ENCODE data around the gene ADARB2. TPM values are rescaled to one million over a fixed set of nuclear protein-coding genes. Genes with fewer than 3 reads are reported as not detected.
"Not testable (repeated sequence)": the region's sequence is repeated elsewhere in the genome, so short reads cannot be mapped to it uniquely, and the experiment has no call there.

The ADARB2 gene
- total and polyA plus RNA-seq, 4 donors = 0.55 to 0.70 (median 0.59) TPM; not detected in 1

DNA sequence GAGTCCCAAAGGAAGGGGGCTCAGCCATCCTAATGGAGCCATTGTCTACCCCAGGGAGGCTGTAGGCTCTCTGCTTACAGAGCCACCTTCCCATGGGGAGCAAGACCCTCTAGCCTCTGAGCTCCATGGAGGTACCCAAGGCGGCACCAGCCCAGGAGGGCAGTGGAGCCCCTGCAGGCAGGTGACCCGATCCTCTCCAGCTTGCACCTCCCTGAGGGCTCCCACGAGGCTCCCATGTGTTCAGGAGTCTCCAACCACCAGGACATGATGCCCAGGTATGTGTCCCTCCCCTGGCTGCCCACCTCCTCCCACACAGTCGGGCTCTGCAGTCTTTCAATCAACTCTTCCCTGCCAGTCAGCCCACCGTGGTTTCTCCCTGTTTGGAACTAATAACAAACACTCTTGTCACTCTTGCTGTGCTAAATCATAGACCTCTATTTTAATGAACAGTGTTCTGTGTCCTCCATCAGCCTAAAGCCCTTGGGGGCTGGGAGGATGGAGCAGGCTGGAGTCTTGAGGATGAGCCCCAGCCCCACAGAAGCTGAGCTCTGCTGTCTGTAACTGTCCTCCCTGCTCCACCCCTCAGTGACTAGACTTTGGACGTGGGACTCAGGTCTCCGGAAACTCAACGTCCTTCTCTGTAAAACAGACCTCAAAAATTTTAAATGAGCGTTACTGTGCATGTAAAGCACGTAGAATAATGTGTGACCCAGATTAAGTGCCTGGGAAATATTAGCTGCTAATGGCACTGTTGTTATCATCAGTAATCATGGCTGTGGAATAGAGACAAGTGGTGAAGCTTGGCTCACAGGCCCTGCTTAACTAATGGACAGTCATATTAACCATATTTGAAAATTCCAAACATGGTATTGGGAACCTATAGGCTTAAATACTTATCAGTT, 382.3 kb downstream of the ADARB2 start:
- no peaks in the 10 kb centered on the region for H3K36me3 ChIP-seq (ENCODE audit: control insufficient read depth in 4 of 4, insufficient read depth in 3 of 4, low read depth in 1 of 4, low read length in 3 of 4)
- TF ChIP-seq NR2F2 (IDR thresholded peaks at IDR 0.05) (no peak), SP1 (IDR thresholded peaks at IDR 0.05) (no peak), HNF4A (conservative IDR thresholded peaks at IDR 0.05) (no peak), FOXA1 (IDR thresholded peaks at IDR 0.05) (no peak), EGR1 (IDR thresholded peaks at IDR 0.05; ENCODE audit: low read depth in 2 of 2) (no peak)
- TF ChIP-seq, protein P1, sequence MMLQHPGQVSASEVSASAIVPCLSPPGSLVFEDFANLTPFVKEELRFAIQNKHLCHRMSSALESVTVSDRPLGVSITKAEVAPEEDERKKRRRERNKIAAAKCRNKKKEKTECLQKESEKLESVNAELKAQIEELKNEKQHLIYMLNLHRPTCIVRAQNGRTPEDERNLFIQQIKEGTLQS (IDR thresholded peaks at IDR 0.05) = no peak
- TF ChIP-seq, protein P2, sequence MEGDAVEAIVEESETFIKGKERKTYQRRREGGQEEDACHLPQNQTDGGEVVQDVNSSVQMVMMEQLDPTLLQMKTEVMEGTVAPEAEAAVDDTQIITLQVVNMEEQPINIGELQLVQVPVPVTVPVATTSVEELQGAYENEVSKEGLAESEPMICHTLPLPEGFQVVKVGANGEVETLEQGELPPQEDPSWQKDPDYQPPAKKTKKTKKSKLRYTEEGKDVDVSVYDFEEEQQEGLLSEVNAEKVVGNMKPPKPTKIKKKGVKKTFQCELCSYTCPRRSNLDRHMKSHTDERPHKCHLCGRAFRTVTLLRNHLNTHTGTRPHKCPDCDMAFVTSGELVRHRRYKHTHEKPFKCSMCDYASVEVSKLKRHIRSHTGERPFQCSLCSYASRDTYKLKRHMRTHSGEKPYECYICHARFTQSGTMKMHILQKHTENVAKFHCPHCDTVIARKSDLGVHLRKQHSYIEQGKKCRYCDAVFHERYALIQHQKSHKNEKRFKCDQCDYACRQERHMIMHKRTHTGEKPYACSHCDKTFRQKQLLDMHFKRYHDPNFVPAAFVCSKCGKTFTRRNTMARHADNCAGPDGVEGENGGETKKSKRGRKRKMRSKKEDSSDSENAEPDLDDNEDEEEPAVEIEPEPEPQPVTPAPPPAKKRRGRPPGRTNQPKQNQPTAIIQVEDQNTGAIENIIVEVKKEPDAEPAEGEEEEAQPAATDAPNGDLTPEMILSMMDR (IDR thresholded peaks at IDR 0.05; ENCODE audit: low read depth, low read length, missing input control) = no peak
- TF ChIP-seq, protein P3, sequence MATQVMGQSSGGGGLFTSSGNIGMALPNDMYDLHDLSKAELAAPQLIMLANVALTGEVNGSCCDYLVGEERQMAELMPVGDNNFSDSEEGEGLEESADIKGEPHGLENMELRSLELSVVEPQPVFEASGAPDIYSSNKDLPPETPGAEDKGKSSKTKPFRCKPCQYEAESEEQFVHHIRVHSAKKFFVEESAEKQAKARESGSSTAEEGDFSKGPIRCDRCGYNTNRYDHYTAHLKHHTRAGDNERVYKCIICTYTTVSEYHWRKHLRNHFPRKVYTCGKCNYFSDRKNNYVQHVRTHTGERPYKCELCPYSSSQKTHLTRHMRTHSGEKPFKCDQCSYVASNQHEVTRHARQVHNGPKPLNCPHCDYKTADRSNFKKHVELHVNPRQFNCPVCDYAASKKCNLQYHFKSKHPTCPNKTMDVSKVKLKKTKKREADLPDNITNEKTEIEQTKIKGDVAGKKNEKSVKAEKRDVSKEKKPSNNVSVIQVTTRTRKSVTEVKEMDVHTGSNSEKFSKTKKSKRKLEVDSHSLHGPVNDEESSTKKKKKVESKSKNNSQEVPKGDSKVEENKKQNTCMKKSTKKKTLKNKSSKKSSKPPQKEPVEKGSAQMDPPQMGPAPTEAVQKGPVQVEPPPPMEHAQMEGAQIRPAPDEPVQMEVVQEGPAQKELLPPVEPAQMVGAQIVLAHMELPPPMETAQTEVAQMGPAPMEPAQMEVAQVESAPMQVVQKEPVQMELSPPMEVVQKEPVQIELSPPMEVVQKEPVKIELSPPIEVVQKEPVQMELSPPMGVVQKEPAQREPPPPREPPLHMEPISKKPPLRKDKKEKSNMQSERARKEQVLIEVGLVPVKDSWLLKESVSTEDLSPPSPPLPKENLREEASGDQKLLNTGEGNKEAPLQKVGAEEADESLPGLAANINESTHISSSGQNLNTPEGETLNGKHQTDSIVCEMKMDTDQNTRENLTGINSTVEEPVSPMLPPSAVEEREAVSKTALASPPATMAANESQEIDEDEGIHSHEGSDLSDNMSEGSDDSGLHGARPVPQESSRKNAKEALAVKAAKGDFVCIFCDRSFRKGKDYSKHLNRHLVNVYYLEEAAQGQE (IDR thresholded peaks at IDR 0.05) = no peak
- H3K27ac ChIP-seq (ENCODE audit: low read depth in 1 of 2, low read length in 2 of 2) = no peak overlapping the region
- no peaks in the 10 kb centered on the region for H3K9me3 ChIP-seq (ENCODE audit: control insufficient read depth in 4 of 4, low read length in 3 of 4)
- no peak overlapping the region for H3K9ac ChIP-seq (ENCODE audit: low read depth in 1 of 2, low read length in 2 of 2)
- 56% methylated on average over 10 of the region's 10 CpGs for WGBS
- no peak for DNase-seq (ENCODE audit: low spot score)
- no peaks in the 10 kb centered on the region for H3K4me1 ChIP-seq (ENCODE audit: control insufficient read depth in 4 of 4, insufficient read depth in 4 of 4, low read length in 3 of 4)
- H3K27me3 ChIP-seq (ENCODE audit: control insufficient read depth in 4 of 4, insufficient read depth in 4 of 4, low read length in 3 of 4) = no peaks in the 10 kb centered on the region
- H3K4me3 ChIP-seq (ENCODE audit: low read depth in 1 of 3, low read length in 3 of 3) = no peak overlapping the region

DNA sequence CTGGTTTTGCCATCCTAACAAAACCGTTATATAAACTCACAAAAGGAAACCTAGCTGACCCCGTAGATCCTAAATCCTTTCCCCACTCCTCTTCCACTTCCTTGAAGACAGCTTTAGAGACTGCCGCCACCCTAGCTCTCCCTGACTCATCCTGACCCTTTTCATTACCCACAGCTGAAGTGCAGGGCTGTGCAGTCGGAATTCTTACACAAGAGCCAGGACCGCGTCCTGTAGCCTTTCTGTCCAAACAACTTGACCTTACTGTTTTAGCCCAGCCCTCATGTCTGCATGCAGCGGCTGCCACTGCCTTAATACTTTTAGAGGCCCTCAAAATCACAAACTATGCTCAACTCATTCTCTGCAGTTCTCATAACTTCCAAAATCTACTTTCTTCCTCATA, 385.0 kb downstream of the ADARB2 start:
- not testable (repeated sequence) for DNase-seq (ENCODE audit: low spot score); H3K36me3 ChIP-seq (ENCODE audit: control insufficient read depth in 4 of 4, insufficient read depth in 3 of 4, low read depth in 1 of 4, low read length in 3 of 4); H3K27me3 ChIP-seq (ENCODE audit: control insufficient read depth in 4 of 4, insufficient read depth in 4 of 4, low read length in 3 of 4); H3K27ac ChIP-seq (ENCODE audit: low read depth in 1 of 2, low read length in 2 of 2); H3K4me1 ChIP-seq (ENCODE audit: control insufficient read depth in 4 of 4, insufficient read depth in 4 of 4, low read length in 3 of 4); H3K9ac ChIP-seq (ENCODE audit: low read depth in 1 of 2, low read length in 2 of 2); H3K9me3 ChIP-seq (ENCODE audit: control insufficient read depth in 4 of 4, low read length in 3 of 4); H3K4me3 ChIP-seq (ENCODE audit: low read depth in 1 of 3, low read length in 3 of 3)
- 81% methylated on average over 7 of the region's 7 CpGs for WGBS

DNA sequence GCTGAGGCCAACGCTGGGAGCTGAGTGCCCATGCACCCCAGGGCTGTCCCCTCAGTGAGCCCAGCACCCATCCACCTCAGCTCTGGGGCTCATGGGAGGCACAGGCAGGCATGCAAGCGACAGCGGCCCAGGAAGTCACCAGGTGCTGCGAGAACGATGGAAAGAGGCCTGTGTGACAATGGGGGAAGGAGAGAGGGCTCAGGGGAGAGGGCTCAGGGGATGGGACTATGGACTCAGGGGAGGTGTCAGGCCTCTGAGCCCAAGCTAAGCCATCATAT, 388.6 kb downstream of the ADARB2 start:
- WGBS = 75% methylated on average over 5 of the region's 5 CpGs
- Histone ChIP-seq H3K27me3 (ENCODE audit: control insufficient read depth in 4 of 4, insufficient read depth in 4 of 4, low read length in 3 of 4) (no peaks in the 10 kb centered on the region), H3K4me3 (ENCODE audit: low read depth in 1 of 3, low read length in 3 of 3) (no peak overlapping the region), H3K36me3 (ENCODE audit: control insufficient read depth in 4 of 4, insufficient read depth in 3 of 4, low read depth in 1 of 4, low read length in 3 of 4) (no peaks in the 10 kb centered on the region), H3K4me1 (ENCODE audit: control insufficient read depth in 4 of 4, insufficient read depth in 4 of 4, low read length in 3 of 4) (no peaks in the 10 kb centered on the region), H3K27ac (ENCODE audit: low read depth in 1 of 2, low read length in 2 of 2) (no peak overlapping the region), H3K9me3 (ENCODE audit: control insufficient read depth in 4 of 4, low read length in 3 of 4) (no peaks in the 10 kb centered on the region), H3K9ac (ENCODE audit: low read depth in 1 of 2, low read length in 2 of 2) (no peak overlapping the region)
- no peak for DNase-seq (ENCODE audit: low spot score)
- TF ChIP-seq RXRA (IDR thresholded peaks at IDR 0.05) = no peak
- no peak for TF ChIP-seq HNF4A (conservative IDR thresholded peaks at IDR 0.05)
- no peak for TF ChIP-seq FOXA2 (IDR thresholded peaks at IDR 0.05)
- TF ChIP-seq, protein P4, sequence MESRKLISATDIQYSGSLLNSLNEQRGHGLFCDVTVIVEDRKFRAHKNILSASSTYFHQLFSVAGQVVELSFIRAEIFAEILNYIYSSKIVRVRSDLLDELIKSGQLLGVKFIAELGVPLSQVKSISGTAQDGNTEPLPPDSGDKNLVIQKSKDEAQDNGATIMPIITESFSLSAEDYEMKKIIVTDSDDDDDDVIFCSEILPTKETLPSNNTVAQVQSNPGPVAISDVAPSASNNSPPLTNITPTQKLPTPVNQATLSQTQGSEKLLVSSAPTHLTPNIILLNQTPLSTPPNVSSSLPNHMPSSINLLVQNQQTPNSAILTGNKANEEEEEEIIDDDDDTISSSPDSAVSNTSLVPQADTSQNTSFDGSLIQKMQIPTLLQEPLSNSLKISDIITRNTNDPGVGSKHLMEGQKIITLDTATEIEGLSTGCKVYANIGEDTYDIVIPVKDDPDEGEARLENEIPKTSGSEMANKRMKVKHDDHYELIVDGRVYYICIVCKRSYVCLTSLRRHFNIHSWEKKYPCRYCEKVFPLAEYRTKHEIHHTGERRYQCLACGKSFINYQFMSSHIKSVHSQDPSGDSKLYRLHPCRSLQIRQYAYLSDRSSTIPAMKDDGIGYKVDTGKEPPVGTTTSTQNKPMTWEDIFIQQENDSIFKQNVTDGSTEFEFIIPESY (IDR thresholded peaks at IDR 0.05) = no peak
- TF ChIP-seq, protein P5, sequence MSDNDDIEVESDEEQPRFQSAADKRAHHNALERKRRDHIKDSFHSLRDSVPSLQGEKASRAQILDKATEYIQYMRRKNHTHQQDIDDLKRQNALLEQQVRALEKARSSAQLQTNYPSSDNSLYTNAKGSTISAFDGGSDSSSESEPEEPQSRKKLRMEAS (IDR thresholded peaks at IDR 0.05) = no peak
- no peak for TF ChIP-seq RAD21 (IDR thresholded peaks at IDR 0.05)
- no peak for TF ChIP-seq FOXA1 (IDR thresholded peaks at IDR 0.05)
- no peak for TF ChIP-seq EGR1 (IDR thresholded peaks at IDR 0.05; ENCODE audit: low read depth in 2 of 2)
- TF ChIP-seq, protein P2 (IDR thresholded peaks at IDR 0.05; ENCODE audit: low read depth, low read length, missing input control) = no peak
- no peak for TF ChIP-seq TAF1 (conservative IDR thresholded peaks at IDR 0.05)
- TF ChIP-seq SP1 (IDR thresholded peaks at IDR 0.05) = no peak
- TF ChIP-seq HNF4G (IDR thresholded peaks at IDR 0.05) = no peak
- no peak for TF ChIP-seq JUND (IDR thresholded peaks at IDR 0.05)
